HPDE6-E6E7 (cell line): Measurements from ENCODE around the gene CDH10.

Experiments used
- DNase-seq: peaks from one replicate; pipeline ENCODE4 v3.0.0; 2011; ENCODE audit warnings: missing footprints; ENCODE audit errors: extremely low spot score

CDH10 gene

DNA sequence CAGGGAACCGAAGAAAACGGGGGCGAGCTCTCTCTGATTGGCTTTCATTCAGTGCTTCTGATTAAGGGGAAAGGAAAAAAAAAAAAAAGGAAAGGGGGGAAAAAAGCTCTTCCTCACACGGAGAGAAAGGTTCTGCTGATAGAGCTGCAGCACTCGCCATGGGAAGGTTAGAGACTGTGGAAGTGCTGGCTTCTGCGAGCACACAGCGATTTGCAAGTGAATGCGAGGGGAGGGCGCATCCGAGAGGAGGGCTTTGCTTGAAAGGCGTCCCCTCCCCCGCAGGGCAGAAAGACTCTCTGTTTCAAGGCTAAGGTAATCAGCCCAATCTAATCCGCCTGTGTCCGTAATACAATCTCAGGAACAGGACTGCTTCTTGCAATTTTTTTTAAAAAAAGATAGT lies at the start of gene CDH10:
Gene CDH10, minus strand, starts transcription at position 218 of the 400 bp plus-strand sequence. CDS start 51,488 bp downstream, outside the sequence.
- no peak for DNase-seq

DNA sequence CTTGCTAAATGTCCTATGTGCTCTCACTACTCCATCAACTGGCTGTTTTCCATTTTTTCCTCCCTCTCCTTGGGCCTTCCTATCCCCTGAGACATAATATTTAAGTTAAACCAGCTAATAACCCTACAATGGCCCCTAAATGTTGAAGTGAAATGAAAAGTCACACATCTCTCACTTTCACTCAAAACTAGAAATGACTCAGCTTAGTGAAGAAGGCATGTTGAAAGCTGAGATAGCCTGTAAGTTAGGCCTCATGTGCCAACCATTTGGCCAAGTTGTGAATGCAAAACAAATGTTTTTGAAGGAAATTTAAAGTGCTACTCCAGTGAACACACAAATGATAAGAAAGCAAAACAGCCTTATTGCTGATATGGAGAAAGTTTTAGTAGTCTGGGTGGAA lies 48.8 kb upstream of the CDH10 start:
- no peak for DNase-seq

- DNase-seq = no peak
These were observed 46.3 kb upstream of the CDH10 start for GRCh38 chr5:24691074-24691473.

- no peak for DNase-seq
These were observed 36.3 kb upstream of the CDH10 start for GRCh38 chr5:24681106-24681505.

GRCh38 chr5:24668050-24668449 lies 23.3 kb upstream of the CDH10 start:
- DNase-seq = no peak

DNA sequence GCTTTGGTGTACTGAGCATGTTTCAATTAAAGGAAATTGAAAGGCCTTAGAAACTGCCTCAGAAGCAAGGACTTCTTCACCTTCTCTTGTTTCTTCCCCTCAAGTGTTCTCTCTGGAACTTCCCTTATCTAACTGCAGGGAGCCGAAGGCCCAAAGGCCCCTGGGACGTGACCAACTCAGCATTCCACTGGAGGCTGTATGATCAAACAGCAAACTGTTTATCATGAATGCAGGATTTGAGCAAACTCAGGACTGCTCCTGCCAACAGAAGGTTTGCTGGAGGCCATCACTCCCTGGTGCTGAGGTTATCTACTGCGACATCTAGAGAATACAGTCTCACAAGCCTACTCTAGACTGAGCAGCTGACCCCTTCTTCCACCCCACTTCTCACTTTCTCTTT lies 4.8 kb upstream of the CDH10 start:
- DNase-seq = no peak

- no peak for DNase-seq
These were observed 2.1 kb upstream of the CDH10 start for GRCh38 chr5:24646915-24647314.

GRCh38 chr5:24645483-24645882 lies 705 bp upstream of the CDH10 start:
- DNase-seq = no peak

GRCh38 chr5:24643880-24644279 lies 898 bp downstream of the CDH10 start:
- no peak for DNase-seq

GRCh38 chr5:24643156-24643555 lies 1.6 kb downstream of the CDH10 start:
- DNase-seq = no peak

- no peak for DNase-seq
These were observed 2.8 kb downstream of the CDH10 start for GRCh38 chr5:24642022-24642421.

DNA sequence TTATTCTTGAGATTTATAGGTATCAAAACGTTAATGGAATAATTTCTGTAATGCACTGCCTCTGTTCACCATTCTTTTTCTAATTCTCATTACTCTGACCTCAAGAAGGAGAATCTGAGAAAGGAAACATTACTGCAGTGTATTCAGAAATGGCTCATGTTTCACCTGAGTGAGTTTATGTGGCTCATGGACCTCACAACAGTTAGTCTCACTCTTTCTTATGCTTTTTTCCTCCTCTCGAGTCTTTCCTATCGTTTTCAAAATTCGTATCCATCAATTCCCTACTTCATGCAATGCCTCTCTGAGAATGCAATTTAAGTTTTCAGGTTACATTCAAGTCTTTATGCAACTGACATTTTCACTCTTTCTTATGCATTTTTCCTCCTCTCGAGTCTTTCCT lies 9.6 kb downstream of the CDH10 start:
- no peak for DNase-seq

DNA sequence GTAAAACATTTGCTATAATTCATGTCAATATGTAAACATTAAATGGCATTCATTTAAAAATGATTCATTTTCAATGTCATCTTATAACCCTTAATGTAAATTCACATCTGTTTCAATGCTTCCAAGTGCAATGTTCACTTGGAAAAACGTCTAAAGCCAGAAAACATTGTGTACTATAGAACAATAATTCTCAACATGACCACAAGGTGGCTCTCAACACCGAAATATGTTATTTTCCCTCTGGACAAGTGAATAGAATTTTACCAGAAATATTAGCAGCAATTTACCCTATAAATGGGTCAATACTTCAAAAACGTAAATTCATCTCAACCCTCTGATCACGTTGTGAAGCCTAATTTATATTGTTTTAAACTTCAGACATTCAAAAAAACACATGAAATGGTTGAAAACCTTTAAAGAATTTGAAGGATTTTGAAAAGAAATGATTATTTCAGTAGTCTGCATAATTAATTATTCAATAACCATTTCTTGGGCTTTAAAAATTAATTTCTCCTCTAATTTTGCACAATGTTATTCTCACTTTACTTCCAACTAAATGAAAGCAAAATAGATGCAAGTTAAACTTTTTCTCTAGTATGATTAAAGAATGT lies 11.0 kb downstream of the CDH10 start:
- DNase-seq = no peak

DNA sequence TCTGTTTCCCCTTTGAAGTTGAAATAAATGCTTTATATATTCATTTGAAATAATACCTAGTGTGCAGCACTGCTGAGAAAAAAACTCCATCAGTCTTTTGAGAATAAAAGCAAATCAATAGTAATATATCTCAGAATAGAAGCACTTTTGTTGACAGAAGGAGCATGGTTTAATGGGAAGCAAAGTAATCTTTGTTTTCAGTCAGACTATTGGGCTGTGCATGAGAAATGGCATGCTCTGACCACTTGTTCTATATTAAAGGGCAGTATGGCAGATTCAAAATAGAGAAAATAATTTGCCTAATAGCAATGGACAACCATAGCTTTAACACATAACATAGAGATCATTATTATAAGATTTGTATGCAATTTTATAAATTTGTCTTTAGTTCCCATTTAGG lies 12.4 kb downstream of the CDH10 start:
- DNase-seq = no peak

DNA sequence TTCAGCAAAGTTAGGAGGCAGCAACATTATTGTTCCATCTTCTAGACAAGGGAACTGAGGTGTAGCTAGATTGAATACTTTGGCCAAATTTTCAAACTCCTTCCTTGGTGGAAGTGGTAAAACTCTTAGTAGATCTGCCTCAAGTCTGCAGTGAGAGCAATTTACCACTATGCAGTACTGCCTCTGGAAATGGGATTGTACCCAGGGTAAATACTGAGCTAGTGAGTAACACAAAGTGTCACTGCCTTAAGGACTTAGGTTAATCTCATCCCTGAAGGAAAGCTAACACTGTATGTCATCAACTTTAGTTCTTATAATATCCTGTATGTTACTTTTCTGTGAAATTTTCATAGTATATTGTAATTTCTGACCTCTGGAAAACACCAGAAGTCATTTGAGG lies 13.9 kb downstream of the CDH10 start:
- no peak for DNase-seq

- DNase-seq = no peak
These were observed 15.0 kb downstream of the CDH10 start for GRCh38 chr5:24629798-24630197.

DNA sequence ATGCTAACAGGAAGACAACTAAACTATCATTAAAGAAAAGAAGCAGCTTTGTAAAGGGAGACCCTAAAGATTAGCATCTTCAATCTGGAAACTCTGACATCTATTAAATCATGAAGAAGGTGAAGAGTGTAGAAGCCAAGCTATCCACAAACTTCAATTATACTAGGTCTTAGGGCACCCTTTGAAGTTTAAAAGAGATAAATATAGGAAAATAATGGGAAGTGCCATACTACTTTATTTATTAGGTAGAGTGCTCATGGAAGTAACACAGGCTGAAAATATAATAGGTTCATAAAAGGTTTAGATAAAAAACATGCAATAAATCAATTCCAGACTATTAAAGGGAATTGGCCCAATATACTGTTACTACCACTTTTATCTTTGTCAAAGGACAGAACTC lies 19.9 kb downstream of the CDH10 start:
- DNase-seq = no peak

- DNase-seq = no peak
These were observed 21.2 kb downstream of the CDH10 start for GRCh38 chr5:24623624-24624023.

DNA sequence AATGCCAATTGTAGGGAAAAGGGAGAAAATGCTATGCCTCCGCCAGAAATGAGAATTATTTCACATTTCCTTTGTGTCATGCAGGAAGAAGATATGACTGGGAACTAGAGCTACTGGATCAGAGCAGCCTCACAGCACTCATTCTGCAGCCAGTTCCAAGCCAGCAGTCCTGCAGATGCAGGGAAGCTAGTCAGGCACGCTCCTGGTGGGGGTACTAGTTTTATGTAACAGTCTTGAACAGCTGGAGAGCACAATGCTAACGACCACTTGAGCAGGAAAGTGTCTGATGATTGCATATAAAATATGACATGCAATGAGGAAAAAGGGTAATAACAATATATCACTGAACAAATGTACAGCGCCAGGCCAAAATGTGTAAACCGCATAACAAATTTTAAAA lies 21.7 kb downstream of the CDH10 start:
- DNase-seq = no peak

GRCh38 chr5:24621792-24622191 lies 23.0 kb downstream of the CDH10 start:
- DNase-seq = no peak

- DNase-seq = no peak
These were observed 28.2 kb downstream of the CDH10 start for GRCh38 chr5:24616566-24616965.

GRCh38 chr5:24615159-24615558 lies 29.6 kb downstream of the CDH10 start:
- DNase-seq = no peak

DNA sequence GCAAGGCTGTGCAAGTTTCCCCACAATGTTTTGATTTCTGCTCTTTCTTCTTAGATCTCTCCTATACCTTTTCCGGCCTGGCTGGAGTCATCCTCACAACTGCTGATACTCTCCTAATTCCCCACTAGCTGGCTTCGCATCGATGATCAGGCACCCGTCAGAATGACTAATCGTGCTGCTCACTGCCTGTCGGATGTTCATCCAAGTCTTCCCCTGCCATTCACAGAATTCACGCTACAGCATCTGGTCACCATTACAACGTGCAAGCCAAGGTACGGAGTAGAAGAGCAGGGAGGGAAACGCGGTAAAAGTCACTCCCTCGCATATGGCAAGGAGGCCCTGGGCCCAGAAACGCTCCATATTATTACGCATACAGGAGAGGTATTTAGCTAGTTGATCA lies 35.1 kb downstream of the CDH10 start:
- no peak for DNase-seq

- DNase-seq = no peak
These were observed 37.8 kb downstream of the CDH10 start for GRCh38 chr5:24606971-24607370.
